ENCODE data around the gene ZFR2.
A peak's percentile ranks its signal among the peaks of the same experiment; 100 is the strongest.

The ZFR2 gene

DNA sequence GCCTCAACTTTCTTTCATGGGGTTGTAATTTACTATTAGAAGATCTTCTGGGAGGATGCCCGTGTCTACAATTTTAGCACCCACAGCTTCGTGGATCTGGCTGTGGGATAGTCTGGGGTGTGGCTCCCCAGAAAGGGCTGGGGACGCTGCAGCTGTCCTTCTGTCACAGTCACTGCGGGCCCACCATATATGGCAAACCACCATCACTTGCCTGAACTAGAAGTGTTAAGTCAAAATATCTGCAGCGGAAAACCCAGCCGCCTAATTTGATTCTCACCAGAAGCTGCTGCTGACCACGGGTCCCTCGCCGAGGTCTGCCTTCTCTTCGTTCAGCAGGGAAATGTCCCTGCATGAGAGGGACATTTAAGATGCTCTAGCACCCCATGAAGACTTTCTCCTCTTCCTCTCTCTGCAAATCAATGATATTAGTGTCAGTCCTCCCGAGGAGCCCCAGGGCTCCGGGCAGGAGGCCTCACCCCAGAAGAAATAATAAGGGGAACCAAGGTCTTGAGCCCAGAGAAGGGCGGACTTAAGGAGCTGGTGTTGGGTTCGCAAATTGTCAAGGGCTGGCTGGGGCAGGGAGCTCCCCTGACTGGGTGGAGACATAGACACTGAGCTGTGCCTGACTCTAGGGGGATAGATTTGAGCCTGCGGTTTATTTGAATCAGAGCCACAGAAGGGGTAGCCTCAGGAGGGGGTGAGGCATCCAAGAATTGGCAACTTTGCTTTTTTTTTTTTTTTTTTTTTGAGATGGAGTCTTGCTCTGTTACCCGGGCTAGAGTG lies 79.7 kb downstream of the ZFR2 start:
- DNase-seq (ENCODE audit: low read depth in 2 of 2) = peak in 1 of 2 donors; percentile 31

DNA sequence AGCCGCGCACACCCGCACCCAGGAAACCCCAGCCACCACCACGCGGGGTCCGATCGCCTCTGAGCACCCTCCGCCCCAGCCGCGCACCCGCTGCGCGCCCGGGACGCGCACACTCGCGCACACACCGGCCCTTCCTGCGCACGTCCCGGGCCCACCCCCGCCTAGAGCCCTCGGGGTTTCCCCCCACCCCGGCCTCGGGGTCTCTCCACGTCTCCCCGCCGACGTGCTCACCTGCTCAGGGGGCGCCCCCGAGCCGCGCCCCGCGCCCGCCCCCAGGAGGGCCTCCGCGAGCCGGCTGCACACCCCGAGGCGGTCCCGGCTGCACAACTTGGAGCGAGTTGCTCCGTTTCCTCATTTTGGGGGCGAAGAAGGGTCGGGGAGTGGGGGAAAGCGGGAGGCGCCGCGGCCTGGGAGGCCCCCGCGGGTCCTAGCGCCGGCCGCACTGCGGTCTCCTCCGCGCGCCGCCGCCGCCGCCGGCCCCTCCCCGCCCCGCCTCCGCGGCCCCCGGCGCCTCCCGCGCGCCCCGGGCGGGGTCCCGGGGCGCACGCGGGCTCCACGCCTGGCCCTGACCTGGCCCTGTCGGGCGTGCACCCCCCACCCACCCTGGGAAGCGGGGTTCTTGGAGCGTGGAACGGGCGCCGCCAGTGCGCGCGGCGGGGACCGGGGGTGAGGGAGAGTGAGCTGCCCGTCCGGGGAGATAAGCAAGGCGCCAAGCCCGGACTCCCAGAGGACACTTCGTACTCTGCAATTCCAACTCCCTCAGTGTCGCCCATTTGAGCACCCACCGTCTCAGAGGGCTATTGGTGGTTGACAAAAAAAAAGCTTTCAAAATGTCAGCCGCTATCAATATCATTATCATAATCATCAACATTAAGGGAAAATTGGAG lies 82.7 kb downstream of the ZFR2 start, which contains the start of gene MATK:
TSS of gene MATK (minus strand) at position 444 of the 887 bp plus-strand sequence. CDS start 1,246 bp downstream, outside the sequence.
- DNase-seq (ENCODE audit: low read depth in 2 of 2) = peak; percentile 21 to 36

DNA sequence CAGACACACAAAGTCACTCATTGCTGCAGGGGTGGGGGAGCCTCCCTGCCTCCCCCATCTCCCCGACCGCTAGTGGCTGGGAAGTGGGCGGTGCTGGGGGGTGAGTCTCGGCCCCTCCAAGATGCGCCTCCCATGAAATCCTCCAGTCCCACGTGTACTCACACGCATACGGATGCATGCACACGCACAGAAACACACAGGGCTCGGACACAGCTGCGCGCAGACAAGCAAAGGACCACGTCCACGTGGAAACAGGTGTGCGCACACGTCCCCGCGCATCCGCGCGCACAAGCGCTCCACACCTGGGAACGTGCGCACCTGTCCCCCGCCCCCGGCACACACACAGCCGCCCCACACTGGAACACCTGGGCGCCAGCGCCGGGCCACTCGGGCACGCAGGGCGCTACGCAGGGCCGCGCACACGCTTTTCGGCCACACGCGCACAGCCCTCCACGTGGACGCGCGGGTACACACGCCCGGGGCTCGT lies 83.3 kb downstream of the ZFR2 start:
- peak; percentile 50 to 54 for DNase-seq (ENCODE audit: low read depth in 2 of 2)

DNA sequence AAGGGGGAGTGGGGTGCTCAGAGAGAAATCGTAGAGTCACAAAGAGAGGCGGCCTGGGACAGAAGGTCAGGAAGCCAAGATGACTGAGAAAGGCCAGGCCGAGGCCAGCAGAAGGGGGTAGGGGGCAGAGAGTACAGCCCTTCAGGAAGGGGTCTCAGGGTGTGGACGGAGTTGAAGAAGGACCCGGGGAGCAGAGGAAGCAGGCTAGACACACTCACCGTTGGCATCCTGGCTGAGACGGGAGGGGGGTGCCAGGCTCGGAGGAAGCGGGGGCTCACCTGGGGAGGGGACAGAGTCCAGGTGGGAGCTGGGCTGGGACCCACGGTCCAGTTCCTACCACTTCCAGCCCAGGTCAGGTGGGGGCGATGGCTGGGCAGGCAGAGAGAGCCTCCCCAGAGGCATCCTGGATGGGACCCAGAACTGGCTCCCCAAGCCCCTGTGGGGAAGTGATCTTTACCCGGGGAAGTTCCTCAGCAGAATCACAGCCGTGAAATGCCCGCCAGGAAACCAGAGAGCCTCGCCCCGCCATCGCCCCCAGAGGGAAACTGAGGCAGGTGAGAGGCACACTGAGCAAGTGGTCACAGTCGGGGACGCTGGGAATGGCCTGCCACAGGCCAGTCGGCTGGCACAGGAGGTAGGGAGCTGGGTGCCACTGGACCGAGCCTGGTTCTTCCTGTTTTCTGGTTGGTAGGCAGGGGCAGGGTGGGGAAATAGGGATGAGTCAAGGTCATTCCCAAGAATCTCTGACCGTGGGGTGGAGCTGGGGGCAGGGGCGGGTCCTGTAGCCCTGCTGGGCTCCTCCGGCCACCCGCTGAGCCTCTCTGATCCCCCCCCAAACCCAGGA lies 84.0 kb downstream of the ZFR2 start:
- DNase-seq (ENCODE audit: low read depth in 2 of 2) = no peak

DNA sequence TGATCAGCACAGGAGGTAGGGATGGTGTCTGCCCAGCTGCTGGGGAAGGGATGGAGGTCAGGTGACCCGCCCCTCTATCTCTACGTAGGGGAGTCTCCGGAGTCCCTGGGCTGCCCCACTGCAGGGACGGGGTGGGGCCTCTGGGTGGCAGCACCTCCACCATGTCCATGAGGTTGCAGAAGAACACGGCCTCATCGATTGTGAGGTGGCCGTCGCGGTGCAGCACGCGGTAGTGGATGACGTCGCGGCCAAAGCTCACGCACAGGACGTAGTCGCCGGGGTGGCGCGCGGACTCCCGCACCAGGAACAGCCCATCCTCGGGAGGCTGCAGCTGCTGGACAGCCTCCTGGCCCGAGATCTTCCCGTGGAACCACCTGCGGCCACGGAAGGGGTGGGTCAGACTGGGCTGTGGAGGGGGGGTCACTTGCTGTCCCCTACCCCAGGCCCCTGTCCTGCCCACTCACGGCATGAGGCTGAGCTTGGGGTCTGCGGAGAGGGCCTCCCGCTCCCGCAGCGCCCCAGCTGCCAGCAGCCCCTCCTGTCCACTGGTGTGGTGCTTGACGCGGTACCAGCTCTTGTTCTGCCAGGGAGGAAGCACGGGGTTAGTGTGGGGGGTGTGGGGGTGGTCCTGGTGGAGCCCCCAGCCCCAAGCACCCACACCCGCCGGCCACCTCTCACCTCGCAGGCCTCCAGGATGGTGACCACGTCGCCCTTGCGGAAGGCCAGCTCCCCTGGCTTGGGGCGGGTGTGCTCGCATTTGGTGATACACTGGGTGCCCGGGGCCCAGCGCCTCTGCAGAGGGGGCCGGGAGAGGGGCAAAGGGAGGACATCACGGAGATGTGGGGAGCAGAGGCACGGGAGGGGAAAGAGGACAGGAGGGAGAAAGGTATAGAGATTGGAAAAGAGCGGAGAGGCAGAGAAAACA lies 84.9 kb downstream of the ZFR2 start:
- peak; percentile 17 to 31 for DNase-seq (ENCODE audit: low read depth in 2 of 2)

DNA sequence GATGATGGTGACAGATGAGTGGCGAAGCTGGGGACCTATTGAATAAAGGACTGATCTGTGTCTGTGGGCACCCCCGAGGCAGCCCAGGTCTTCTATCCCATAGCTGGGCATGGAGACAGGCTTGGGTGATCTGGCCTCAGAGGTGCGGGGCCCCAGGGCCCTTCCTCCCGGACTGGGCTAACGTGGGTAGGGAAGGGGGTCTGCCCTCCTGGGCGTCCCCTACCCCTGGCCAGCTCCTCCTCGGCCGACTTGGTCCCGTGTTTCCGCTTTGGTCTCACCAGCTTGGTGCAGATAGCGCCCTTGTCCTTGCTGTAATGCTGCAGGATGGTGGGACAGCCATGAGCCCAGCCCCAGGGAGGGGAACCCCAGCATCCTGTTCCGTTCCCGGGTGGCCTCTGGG lies 85.9 kb downstream of the ZFR2 start:
- DNase-seq (ENCODE audit: low read depth in 2 of 2) = no peak

DNA sequence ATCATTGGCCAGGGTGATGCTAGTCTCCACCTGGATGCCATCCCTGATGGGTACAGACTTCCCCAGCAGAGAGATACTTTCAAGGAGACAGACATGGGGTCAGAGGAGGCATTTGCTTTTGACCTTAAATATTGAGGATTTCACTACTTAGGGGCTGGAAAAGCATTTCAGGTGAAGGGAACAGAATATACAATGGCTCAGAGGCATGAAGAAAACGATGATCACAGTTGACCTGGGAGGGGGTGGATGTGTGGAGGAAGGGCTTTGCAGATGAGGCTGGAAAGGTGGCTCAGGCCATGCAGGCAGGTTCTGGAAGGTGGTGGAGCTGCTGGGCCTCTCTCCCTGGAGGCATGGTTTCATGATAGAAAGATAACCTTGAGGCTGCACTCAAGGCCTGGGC lies 86.5 kb downstream of the ZFR2 start:
- DNase-seq (ENCODE audit: low read depth in 2 of 2) = no peak

DNA sequence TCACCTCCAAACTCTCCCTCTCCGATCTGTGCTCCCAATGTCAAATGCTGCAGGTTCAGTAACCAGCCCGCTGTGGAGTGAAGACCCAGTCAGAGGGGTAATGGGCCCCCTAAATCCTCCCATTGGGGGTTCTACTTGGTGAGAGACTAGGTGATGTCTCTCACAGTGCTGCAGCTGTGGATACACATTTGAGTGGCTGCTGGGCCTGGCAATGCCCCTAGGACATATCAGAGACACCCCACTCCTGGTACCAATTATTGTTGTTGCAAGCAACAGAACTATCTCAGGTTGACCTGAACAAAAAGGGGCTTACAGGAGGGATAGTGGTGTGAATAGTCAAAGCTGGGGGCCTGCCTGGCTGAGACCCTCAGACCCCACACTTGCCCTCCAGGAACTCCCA lies 87.2 kb downstream of the ZFR2 start:
- no peak for DNase-seq (ENCODE audit: low read depth in 2 of 2)

DNA sequence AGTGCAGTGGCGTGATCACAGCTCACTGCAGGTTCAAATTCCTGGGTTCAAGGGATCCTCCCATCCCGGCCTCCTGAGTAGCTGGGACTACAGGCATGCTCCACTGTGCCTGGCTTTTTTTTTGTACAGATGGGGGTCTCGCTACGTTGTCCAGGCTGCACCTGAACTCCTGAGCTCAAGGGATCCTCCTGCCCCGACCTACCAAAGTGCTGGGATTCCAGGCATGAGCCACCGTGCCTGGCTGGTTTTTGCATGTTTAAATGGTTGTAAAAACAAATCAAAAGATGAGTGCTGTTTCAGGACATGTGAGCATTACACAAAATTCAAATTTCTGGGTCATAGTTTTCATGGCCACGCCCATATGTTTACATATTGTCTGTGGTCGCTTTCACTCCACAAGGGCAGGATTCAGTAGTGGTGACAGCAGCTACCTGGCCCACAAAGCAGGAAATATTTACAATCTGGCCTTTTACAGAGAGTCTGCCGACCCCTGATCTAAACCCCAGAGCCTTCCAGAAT lies 88.0 kb downstream of the ZFR2 start:
- DNase-seq (ENCODE audit: low read depth in 2 of 2) = no peak

DNA sequence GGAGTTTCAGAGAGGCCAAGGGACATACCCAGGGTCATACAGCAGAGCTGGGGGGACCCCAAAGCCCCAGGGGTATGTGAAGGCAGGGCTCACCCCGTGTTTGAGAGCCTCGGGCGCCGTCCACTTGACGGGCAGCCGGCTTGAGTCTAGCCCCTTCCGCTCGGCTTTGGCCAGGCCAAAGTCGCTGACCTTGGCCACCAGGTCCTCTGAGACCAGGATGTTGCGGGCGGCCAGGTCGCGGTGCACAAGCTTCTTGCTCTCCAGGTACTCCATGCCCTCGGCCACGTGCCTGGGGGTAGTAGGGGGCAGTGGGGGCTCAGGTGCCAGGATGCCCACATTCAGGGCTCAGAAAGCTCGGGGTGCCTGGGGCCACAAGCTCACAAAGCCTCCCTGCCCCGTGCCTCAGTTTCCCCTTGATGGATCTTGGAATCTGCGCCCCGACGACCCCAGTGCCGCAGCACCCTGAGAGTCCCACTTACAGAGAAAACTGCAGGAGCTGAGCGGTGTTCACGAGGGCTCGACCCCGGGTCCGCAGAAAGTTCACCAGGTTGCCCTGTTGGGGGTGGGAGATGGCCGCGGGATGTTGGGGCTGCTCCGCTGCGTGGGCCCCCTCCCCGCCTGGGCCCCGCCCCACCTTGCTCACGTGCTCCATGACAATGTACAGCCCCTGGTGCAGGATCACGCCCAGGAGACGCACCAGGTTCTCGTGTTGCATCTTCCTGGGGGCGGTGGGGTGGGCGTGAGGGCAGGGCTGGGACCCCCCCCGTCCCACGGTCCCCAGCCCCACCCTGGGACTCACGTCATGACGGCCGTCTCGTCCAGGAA lies 89.7 kb downstream of the ZFR2 start:
- no peak for DNase-seq (ENCODE audit: low read depth in 2 of 2)

DNA sequence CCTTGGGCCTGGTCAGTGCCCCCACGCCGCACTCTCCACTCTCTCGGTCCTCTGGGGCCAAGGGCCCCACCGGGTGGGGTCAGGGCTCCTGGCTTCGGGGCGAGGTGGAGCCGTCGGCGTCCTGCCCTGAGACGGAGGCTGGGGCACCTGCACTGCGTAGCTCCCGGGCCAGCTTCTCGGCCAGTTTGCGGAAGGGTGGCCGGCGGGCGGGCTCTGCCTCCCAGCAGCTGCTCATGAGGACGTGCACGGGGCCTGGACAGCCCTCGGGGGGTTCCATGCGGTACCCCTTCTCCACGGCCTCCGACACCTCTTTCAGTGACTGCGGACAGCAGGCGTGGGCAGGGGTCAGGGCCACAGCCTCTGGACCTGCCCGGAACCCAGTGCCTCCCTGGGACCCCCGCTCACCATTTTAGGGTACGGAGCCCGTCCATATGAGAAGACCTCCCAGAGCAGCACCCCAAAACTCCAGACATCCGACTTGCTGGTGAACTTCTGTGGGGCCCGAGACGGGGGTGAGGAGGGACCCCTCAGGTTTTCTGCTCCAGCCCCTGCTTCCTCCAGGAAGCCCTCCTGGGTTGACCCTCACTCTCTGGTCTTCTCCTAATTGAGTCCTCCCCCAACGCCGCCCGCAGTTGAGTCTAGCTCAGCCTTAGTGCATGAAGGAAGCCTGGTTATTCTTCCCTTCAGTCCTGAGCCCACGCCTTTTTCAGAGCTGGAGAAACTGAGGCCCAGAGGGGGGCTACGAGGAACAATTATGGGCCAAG lies 90.6 kb downstream of the ZFR2 start:
- no peak for DNase-seq (ENCODE audit: low read depth in 2 of 2)

DNA sequence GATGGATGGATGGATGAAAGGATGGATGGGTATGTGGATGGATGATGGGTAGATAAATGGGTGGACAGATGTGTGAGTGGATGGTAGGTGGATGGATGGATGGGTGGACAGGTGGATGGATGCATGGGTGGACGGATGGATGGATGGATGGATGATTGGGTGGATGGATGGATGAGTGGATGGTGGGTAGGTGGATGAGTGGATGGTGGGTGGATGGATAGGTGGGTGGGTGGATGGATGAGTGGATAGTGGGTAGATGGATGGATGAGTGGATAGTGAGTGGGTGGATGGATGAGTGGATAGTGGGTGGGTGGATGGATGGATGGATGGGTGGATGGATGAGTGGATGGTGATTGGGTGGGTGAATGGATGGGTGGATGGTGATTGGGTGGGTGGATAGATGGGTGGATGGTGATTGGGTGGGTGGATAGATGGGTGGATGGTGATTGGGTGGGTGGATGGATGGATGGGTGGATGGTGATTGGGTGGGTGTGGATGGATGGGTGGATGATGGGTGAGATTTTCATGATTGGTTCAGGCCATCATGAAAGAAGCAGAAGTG lies 92.3 kb downstream of the ZFR2 start:
- no peak for DNase-seq (ENCODE audit: low read depth in 2 of 2)

DNA sequence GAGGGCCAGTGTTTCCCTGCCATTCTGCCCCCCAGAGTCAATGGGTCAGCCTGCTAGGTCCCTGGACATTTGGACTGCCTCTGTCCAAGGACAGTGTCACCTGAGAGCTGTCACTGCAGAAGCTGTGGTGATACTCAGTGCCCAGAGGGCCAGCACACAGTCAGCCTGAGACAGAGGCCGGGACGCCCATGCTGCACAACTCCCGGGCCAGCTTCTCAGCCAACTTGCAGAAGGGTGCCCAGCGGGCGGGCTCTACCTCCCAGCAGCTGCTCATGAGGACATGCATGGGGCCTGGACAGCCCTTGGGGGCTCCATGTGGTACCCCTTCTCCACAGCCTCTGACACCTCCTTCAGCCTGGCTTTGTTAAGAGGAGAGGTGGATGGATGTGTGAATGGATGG lies 93.0 kb downstream of the ZFR2 start:
- DNase-seq (ENCODE audit: low read depth in 2 of 2) = no peak

DNA sequence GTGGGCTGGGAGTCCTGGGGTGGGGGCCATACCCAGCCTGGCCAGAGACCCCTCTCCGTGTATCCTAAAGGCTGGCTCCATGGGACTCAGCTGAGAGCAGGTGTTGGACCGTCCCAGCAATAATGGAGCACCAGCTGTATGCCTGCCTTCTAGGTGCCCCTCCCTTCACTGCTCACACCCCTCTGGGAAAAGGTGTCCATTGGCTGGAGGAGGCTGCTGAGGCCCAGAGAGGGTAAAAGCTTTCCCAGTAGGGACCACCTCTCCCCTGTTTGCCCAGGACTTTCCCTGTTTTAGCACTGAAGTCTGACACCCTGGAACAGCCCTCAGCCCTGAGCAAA lies 93.5 kb downstream of the ZFR2 start:
- no peak for DNase-seq (ENCODE audit: low read depth in 2 of 2)

DNA sequence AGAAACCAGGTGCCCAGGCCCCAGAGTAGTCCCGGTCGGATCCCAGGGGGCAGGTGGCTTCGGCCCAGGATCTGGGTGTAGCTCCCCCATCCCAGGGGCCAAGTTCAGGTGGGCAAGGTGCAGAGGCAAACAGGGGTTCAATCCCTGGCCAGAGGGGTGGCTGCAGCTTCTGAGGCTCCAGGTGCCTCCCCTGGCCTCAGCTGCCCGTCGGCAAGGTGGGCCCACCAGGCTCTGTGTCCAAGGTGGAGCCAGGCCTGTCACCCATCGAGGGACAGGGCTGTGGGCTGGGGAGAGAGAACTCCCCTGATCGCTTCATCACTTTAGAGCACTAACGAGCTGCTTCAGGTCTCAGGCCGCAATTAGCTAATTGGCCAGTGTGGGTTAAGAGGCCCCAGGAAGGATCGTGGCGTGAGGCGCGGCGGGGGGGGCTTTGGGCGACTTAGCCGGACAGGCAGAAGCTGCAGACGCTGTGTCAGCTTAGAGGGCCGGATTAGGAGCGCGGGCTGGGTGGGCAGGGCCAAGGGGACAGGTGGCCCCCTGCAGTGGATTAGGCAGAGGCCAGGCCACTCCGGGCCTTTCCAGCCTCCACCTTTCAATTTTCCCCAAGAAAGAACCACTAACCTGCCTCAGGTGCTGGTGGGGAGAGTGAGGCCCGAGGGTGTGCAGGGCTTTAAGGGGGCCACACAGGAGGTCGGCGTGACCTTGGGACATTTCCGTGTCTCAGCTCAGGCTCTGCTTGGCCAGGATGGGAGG lies 94.0 kb downstream of the ZFR2 start:
- no peak for DNase-seq (ENCODE audit: low read depth in 2 of 2)

DNA sequence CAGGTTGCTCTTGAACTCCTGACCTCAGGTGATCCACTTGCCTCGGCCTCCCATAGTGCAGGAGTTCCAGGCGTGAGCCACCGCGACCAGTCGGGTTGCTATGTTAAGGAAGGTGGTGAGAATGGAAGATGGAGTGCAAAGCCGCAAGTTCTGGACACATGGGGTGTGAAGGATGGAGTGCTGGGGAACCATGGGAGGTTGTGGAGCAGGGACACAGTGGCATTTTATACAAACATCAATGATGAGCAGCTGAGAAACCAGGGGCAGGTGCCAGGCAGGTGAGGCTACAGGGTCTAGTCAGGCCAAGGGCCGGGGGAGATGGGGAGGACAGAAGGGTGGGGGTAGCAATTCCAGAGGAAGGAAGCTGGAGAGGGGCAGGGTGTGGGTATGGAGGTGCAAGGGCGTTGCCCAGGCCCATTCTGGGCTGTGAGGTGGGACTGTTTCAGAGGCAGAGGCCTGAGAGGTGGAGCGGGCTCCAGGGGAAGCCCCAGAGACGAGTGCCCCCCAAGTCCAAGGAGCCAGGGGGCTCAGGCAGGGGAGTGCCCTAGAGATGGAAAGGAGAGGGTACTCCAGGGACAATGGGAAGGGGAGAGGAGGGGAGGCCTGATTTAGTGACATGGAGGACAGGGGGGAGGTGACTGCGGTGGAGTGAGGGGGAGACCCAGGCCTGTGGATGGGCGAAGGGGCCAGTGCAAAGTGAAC lies 94.9 kb downstream of the ZFR2 start:
- no peak for DNase-seq (ENCODE audit: low read depth in 2 of 2)

DNA sequence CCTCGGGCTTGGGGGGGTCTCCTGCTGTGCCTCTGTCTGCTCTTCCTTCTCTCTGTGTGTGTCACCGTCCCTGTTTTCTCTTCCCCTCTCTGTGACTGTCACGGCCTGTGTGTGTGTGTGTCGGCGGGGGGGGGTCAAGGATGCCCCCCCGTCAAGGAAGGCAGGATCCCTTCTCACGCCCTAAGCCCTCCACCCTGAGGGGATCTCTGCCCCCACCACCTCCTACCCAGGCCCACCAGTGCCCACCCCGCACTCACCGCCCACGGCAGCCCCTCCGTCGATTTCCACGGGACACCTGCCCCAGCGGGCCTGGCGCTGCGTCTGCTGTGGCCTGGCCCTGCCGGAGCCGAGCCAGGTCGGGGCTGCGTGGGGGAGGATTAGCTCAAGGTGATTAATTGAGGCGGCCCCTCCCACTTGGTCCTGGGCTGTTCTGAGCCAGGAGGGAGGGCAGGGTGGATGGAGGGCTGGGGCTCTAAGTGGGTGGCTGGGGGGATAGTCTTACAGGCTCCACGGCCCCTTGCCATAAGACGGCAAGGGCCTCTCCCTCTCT lies 96.9 kb downstream of the ZFR2 start, which contains the start of gene RAX2:
TSS of gene RAX2 (minus strand) at position 323 of the 550 bp plus-strand sequence. CDS start 486 bp downstream, outside the sequence.
- DNase-seq (ENCODE audit: low read depth in 2 of 2) = no peak
